ENCODE data around the gene ESR2. TPM values are rescaled to one million over a fixed set of nuclear protein-coding genes. Genes with fewer than 3 reads are reported as not detected.

ESR2 gene
- polyA plus RNA-seq, 3 donors: 0.04 TPM; not detected in 2

- Histone ChIP-seq H3K9ac (ENCODE audit: insufficient read depth, low read length, poor library complexity, severe bottlenecking) (no peak overlapping the region), H3K4me2 (replicated peaks; ENCODE audit: extremely low read depth, low read length, poor library complexity, severe bottlenecking) (no peak overlapping the region), H4K20me1 (ENCODE audit: insufficient read depth, low read length) (no peaks in the 10 kb centered on the region), H3K4me1 (ENCODE audit: control insufficient read depth in 1 of 2, insufficient read depth in 2 of 2, low read length in 2 of 2) (peaks cover 0 to 6% of the 10 kb centered on the region in 2 donors), H2AFZ (ENCODE audit: insufficient read depth, low read depth, low read length, poor library complexity, severe bottlenecking) (no peak overlapping the region), H3K79me2 (ENCODE audit: insufficient read depth, low read length) (no peaks in the 10 kb centered on the region), H3K27ac (ENCODE audit: low read depth in 1 of 2, low read length in 2 of 2) (no peak overlapping the region), H3K9me3 (replicated peaks in 1 of 2; ENCODE audit: control insufficient read depth in 1 of 2, insufficient read depth in 1 of 2, low read length in 2 of 2) (no peaks in the 10 kb centered on the region), H3K4me3 (replicated peaks in 1 of 3; ENCODE audit: low read depth in 2 of 3, low read length in 3 of 3) (no peak overlapping the region), H3K36me3 (replicated peaks in 1 of 2; ENCODE audit: control insufficient read depth in 1 of 2, insufficient read depth in 2 of 2, low read length in 2 of 2) (no peaks in the 10 kb centered on the region), H3K27me3 (ENCODE audit: control insufficient read depth in 2 of 2, insufficient read depth in 2 of 2, low read length in 2 of 2) (no peaks in the 10 kb centered on the region)
- intact Hi-C loops (cut with micrococcal nuclease): no loop called here
- 23% methylated on average over 13 of the region's 14 CpGs for WGBS (ENCODE audit: insufficient coverage)
- Mint-ChIP-seq H3K36me3 (no peaks in the 10 kb centered on the region), H3K27ac (peak overlapping the region in 1 of 7 donors; percentile 54), H3K27me3 (ENCODE audit: low read depth in 3 of 3) (peaks cover 13 to 16% (median 14%) of the 10 kb centered on the region in 3 donors), H3K4me1 (peaks cover 14% of the 10 kb centered on the region), H3K9me3 (no peaks in the 10 kb centered on the region), H3K4me3 (peak overlapping the region in 1 of 2 donors; percentile 42)
- no peak for TF ChIP-seq CTCF (IDR thresholded peaks at IDR 0.05)
- DNase-seq: no peak
These were observed 72.7 kb downstream of the ESR2 start for GRCh38 chr14:64221391-64222003.

GRCh38 chr14:64220466-64220865, 73.7 kb downstream of the ESR2 start:
- peaks cover 14% of the 10 kb centered on the region for H3K4me1 Mint-ChIP-seq
- Histone ChIP-seq H3K9ac (ENCODE audit: insufficient read depth, low read length, poor library complexity, severe bottlenecking) (no peak overlapping the region), H3K27ac (ENCODE audit: low read depth in 1 of 2, low read length in 2 of 2) (no peak overlapping the region), H4K20me1 (ENCODE audit: insufficient read depth, low read length) (no peaks in the 10 kb centered on the region), H3K36me3 (replicated peaks in 1 of 2; ENCODE audit: control insufficient read depth in 1 of 2, insufficient read depth in 2 of 2, low read length in 2 of 2) (no peaks in the 10 kb centered on the region), H3K27me3 (ENCODE audit: control insufficient read depth in 2 of 2, insufficient read depth in 2 of 2, low read length in 2 of 2) (no peaks in the 10 kb centered on the region), H2AFZ (ENCODE audit: insufficient read depth, low read depth, low read length, poor library complexity, severe bottlenecking) (peak overlapping the region; percentile 35), H3K9me3 (replicated peaks in 1 of 2; ENCODE audit: control insufficient read depth in 1 of 2, insufficient read depth in 1 of 2, low read length in 2 of 2) (no peaks in the 10 kb centered on the region), H3K4me1 (ENCODE audit: control insufficient read depth in 1 of 2, insufficient read depth in 2 of 2, low read length in 2 of 2) (peaks cover 0 to 6% of the 10 kb centered on the region in 2 donors), H3K4me3 (replicated peaks in 1 of 3; ENCODE audit: low read depth in 2 of 3, low read length in 3 of 3) (no peak overlapping the region), H3K4me2 (replicated peaks; ENCODE audit: extremely low read depth, low read length, poor library complexity, severe bottlenecking) (no peak overlapping the region), H3K79me2 (ENCODE audit: insufficient read depth, low read length) (no peaks in the 10 kb centered on the region)
- intact Hi-C loops (cut with micrococcal nuclease): no loop called here
- peaks cover 13 to 16% (median 14%) of the 10 kb centered on the region in 3 donors for H3K27me3 Mint-ChIP-seq (ENCODE audit: low read depth in 3 of 3)
- WGBS (ENCODE audit: insufficient coverage): 0% methylated on average over 13 of the region's 14 CpGs
- no peak for TF ChIP-seq CTCF (IDR thresholded peaks at IDR 0.05)
- no peaks in the 10 kb centered on the region for H3K36me3 Mint-ChIP-seq
- DNase-seq: no peak
- H3K4me3 Mint-ChIP-seq: no peak overlapping the region
- no peak overlapping the region for H3K27ac Mint-ChIP-seq
- no peaks in the 10 kb centered on the region for H3K9me3 Mint-ChIP-seq

All from CD14-positive monocyte (primary cell).